ENCODE data around the gene RBFOX1. TPM values are rescaled to one million over a fixed set of nuclear protein-coding genes. Genes with fewer than 3 reads are reported as not detected.

The RBFOX1 gene
- total RNA-seq, 1 donor from 2014 or later, result not detected

- no peak for ATAC-seq (ENCODE audit: low read depth)
- Mint-ChIP-seq H3K27ac (no peak overlapping the region), H3K36me3 (ENCODE audit: low read depth) (no peaks in the 10 kb centered on the region), H3K27me3 (no peaks in the 10 kb centered on the region), H3K9me3 (peaks cover 8% of the 10 kb centered on the region), H3K4me1 (no peaks in the 10 kb centered on the region), H3K4me3 (no peak overlapping the region)
- ChIA-PET POLR2A (no interaction called here), CTCF (no interaction called here)
- DNase-seq, result no peak
- intact Hi-C loops (cut with micrococcal nuclease), result no loop called here
- TF ChIP-seq CTCF (IDR thresholded peaks at IDR 0.05), result no peak
Observed at GRCh38 chr16:7452090-7452489, 119.4 kb downstream of the RBFOX1 start.

- DNase-seq, result no peak
- TF ChIP-seq CTCF (IDR thresholded peaks at IDR 0.05), result no peak
- H3K36me3 Mint-ChIP-seq (ENCODE audit: low read depth), result no peaks in the 10 kb centered on the region
Observed at GRCh38 chr16:7456211-7456610, 123.6 kb downstream of the RBFOX1 start.

GRCh38 chr16:7458144-7458543 is 125.5 kb downstream of the RBFOX1 start:
- TF ChIP-seq CTCF (IDR thresholded peaks at IDR 0.05), result no peak
- Mint-ChIP-seq H3K27ac (no peak overlapping the region), H3K4me1 (no peaks in the 10 kb centered on the region), H3K9me3 (peaks cover 4% of the 10 kb centered on the region), H3K36me3 (ENCODE audit: low read depth) (no peaks in the 10 kb centered on the region), H3K4me3 (no peak overlapping the region), H3K27me3 (no peaks in the 10 kb centered on the region)
- no peak for DNase-seq
- intact Hi-C loops (cut with micrococcal nuclease), result no loop called here
- ChIA-PET POLR2A (no interaction called here), CTCF (no interaction called here)
- ATAC-seq (ENCODE audit: low read depth), result no peak

More at GRCh38 chr16:7456211-7456610, 123.6 kb downstream of the RBFOX1 start:
- Mint-ChIP-seq H3K27ac (no peak overlapping the region), H3K9me3 (peaks cover 10% of the 10 kb centered on the region), H3K4me1 (no peaks in the 10 kb centered on the region), H3K27me3 (no peaks in the 10 kb centered on the region), H3K4me3 (no peak overlapping the region)
- intact Hi-C loops (cut with micrococcal nuclease), result no loop called here
- ChIA-PET POLR2A (no interaction called here), CTCF (no interaction called here)
- ATAC-seq (ENCODE audit: low read depth), result no peak

GRCh38 chr16:7470344-7470743 is 137.7 kb downstream of the RBFOX1 start:
- no peaks in the 10 kb centered on the region for H3K27me3 Mint-ChIP-seq
- ChIA-PET POLR2A (no interaction called here), CTCF (no interaction called here)
- H3K27ac Mint-ChIP-seq, result no peak overlapping the region
- no peak for DNase-seq
- intact Hi-C loops (cut with micrococcal nuclease), result no loop called here
- no peak for TF ChIP-seq CTCF (IDR thresholded peaks at IDR 0.05)
- no peak for ATAC-seq (ENCODE audit: low read depth)
- H3K9me3 Mint-ChIP-seq, result peaks cover 4% of the 10 kb centered on the region
- no peaks in the 10 kb centered on the region for H3K4me1 Mint-ChIP-seq
- no peaks in the 10 kb centered on the region for H3K36me3 Mint-ChIP-seq (ENCODE audit: low read depth)
- no peak overlapping the region for H3K4me3 Mint-ChIP-seq

- H3K9me3 Mint-ChIP-seq, result peaks cover 6% of the 10 kb centered on the region
- ChIA-PET POLR2A (no interaction called here), CTCF (no interaction called here)
- H3K4me1 Mint-ChIP-seq, result no peaks in the 10 kb centered on the region
- H3K36me3 Mint-ChIP-seq (ENCODE audit: low read depth), result no peaks in the 10 kb centered on the region
- intact Hi-C loops (cut with micrococcal nuclease), result no loop called here
- ATAC-seq (ENCODE audit: low read depth) (no peak), DNase-seq (no peak)
- H3K4me3 Mint-ChIP-seq, result no peak overlapping the region
- TF ChIP-seq CTCF (IDR thresholded peaks at IDR 0.05), result no peak
- no peaks in the 10 kb centered on the region for H3K27me3 Mint-ChIP-seq
- no peak overlapping the region for H3K27ac Mint-ChIP-seq
Observed at GRCh38 chr16:7471268-7471667, 138.6 kb downstream of the RBFOX1 start.
